Activated CD8-positive, alpha-beta T cell treated with anti-CD3 and anti-CD28 coated beads, Interleukin-2, amount 10 ng/mL, durations not matched to agents 7 days and 5 days (primary cell): ENCODE measurements around the gene POLR1H. TPM values are rescaled to one million over a fixed set of nuclear protein-coding genes. Genes with fewer than 3 reads are reported as not detected.

ENCODE experiments used
- ATAC-seq: fragments of 150-1000 bp; cut with Tn5 transposase; one replicate; pipeline ENCODE4 v1.10.0; 2021; ENCODE audit warnings: moderate library complexity
- CTCF ChIA-PET: fragments of 350-600 bp; sonication (Branson Sonifier 250); formaldehyde crosslinking; loops from one replicate; lab custom pipeline; 2021; ENCODE audit warnings: antibody characterized with exemption; lab: Charles Lee
- POLR2A ChIA-PET: fragments of 350-600 bp; sonication (Branson Sonifier 250); formaldehyde crosslinking; loops from one replicate; lab custom pipeline; 2021; ENCODE audit warnings: antibody characterized with exemption; lab: Charles Lee
- DNase-seq: peaks from one replicate; pipeline ENCODE4 v3.0.0-alpha.2; 2020
- H3K27ac Mint-ChIP-seq: one replicate; pipeline ENCODE4 v1.8.0; 2021; ENCODE audit warnings: mild to moderate bottlenecking, mixed read lengths
- H3K27me3 Mint-ChIP-seq: one replicate; pipeline ENCODE4 v1.8.0; 2021; ENCODE audit warnings: low read depth, mixed read lengths
- H3K36me3 Mint-ChIP-seq: one replicate; pipeline ENCODE4 v1.8.0; 2021; ENCODE audit warnings: low read depth, mixed read lengths
- H3K4me1 Mint-ChIP-seq: one replicate; pipeline ENCODE4 v1.8.0; 2021; ENCODE audit warnings: low read depth, mixed read lengths
- H3K4me3 Mint-ChIP-seq: one replicate; pipeline ENCODE4 v1.8.0; 2021; ENCODE audit warnings: mild to moderate bottlenecking, mixed read lengths
- H3K9me3 Mint-ChIP-seq: one replicate; pipeline ENCODE4 v1.8.0; 2022; ENCODE audit warnings: mixed read lengths; ENCODE audit not compliant: insufficient read depth
- total RNA-seq, 2 experiments: library from RNA; stranded (reverse); gene quantifications; one replicate each; pipeline ENCODE4 v1.2.3, GENCODE V29; 2021

The POLR1H gene
- total RNA-seq, 2 experiments from 2014 or later: 52.3 to 60.4 TPM

DNA sequence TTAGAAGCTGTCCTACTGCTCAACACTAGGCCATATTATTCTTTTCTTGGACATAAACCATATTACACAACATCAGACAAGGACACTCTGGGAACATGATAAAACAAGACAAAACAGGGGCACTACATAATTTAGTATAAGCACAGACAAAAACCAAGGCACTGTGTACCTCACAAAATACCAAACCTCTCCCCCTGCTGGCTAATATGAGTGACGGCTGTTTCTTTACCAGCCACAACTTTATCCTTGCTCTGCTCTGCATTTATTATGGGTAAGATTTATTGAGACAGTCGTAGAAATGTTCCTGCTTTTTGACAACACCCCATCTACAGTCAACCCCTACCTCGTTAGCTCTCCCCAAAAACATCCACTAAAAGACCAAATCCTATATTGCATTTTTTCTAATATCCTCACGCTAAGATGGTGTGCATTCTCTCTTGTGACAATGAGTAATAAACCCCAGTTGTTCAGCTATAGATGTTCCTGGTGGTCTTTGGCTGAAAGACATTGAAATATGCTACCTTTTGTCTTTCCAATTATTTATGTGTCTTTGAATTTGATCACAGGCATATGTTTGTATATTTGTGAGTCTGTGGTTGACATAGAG is 23.8 kb upstream of the POLR1H start:
- DNase-seq (no peak), ATAC-seq (peak; percentile 69)
- Mint-ChIP-seq H3K27ac (no peak overlapping the region), H3K4me1 (peaks cover 12% of the 10 kb centered on the region), H3K36me3 (peaks cover 19% of the 10 kb centered on the region), H3K27me3 (no peaks in the 10 kb centered on the region), H3K9me3 (no peaks in the 10 kb centered on the region), H3K4me3 (no peak overlapping the region)
- ChIA-PET CTCF (interaction anchor here (0.6 to 1.4 kb wide), 7 partner anchors 13 to 398 kb away, joined by 3 to 7 read pairs (median 3); no protein-coding TSS in a partner anchor), POLR2A (interaction anchor here (1.3 kb wide), 1 partner anchor 24 kb away, joined by 5 read pairs; the partner anchor contains the start of gene POLR1H)

DNA sequence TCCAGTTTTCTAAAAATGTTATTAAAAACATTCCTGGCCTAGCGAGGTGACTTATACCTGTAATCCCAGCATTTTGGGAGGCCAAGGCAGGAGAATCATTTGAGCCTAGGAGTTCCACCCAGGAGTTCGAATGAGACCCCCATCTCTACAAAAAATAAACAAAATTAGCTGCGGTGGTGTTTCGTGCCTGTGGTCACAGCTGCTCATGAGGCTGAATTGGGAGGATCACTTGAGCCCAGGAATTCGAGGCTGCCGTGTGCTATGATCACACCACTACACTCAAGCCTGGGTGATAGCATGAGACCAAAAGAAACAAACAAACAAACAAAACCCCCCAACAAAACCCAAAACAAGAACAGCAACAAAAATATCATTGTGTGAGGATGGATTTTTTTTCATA is 19.8 kb upstream of the POLR1H start:
- ATAC-seq (no peak), DNase-seq (no peak)
- peaks cover 7% of the 10 kb centered on the region for H3K36me3 Mint-ChIP-seq
- ChIA-PET POLR2A (no interaction called here), CTCF (interaction anchor here (0.7 to 1.2 kb wide), 3 partner anchors 19 to 391 kb away, joined by 3 read pairs; no protein-coding TSS in a partner anchor)
- H3K27me3 Mint-ChIP-seq: no peaks in the 10 kb centered on the region
- peaks cover 13% of the 10 kb centered on the region for H3K4me1 Mint-ChIP-seq
- no peaks in the 10 kb centered on the region for H3K9me3 Mint-ChIP-seq
- no peak overlapping the region for H3K4me3 Mint-ChIP-seq
- no peak overlapping the region for H3K27ac Mint-ChIP-seq

DNA sequence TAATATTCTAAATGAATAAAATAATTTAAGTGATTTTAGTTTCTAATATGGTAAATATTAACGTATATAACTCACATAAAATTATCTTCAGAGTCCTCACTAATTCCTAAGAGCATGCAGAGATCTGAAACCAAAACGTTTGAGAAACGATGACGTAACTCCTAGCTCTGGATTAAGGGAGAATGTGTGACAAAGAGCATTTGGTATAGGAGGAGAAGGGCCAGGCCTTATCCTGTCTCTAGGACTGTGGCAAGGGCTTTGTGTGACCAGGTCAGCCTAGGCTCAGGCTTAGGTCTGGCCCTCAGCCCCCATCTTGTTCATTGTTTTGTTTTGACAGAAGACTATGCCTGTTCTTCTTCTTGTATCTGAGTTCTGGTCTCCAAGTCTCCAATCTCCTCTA is 19.2 kb upstream of the POLR1H start:
- CTCF ChIA-PET: interaction anchor here (1.2 kb wide), 1 partner anchor 19 kb away, joined by 3 read pairs; no protein-coding TSS in a partner anchor
- Mint-ChIP-seq H3K27ac (no peak overlapping the region), H3K27me3 (no peaks in the 10 kb centered on the region), H3K36me3 (peaks cover 10% of the 10 kb centered on the region), H3K9me3 (peaks cover under 1% of the 10 kb centered on the region), H3K4me1 (peaks cover 14% of the 10 kb centered on the region), H3K4me3 (no peak overlapping the region)
- ATAC-seq: no peak
- POLR2A ChIA-PET: no interaction called here
- DNase-seq: no peak

DNA sequence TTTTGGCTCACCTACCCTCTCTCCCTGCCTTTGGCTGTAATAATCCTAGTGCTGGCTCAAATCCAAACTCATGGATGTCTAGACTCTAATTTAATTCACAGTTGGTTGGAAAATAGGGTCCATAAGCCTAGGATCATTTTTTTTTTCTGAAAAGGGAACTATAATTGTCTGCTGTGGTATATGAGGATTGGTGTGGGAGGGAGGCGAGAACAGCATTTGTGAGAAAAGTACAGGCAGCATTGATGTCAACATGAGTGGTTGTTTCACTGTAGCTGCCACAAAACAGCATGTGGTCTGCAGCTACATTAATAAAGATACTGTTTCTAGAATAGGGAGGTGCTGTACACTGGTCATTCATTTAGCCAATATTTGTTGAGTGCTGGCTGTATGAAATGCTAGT is 18.6 kb upstream of the POLR1H start:
- Mint-ChIP-seq H3K4me3 (no peak overlapping the region), H3K4me1 (peaks cover 17% of the 10 kb centered on the region), H3K27ac (no peak overlapping the region), H3K27me3 (no peaks in the 10 kb centered on the region), H3K9me3 (peaks cover 7% of the 10 kb centered on the region), H3K36me3 (peaks cover 16% of the 10 kb centered on the region)
- CTCF ChIA-PET: no interaction called here
- DNase-seq (no peak), ATAC-seq (no peak)
- POLR2A ChIA-PET: interaction anchor here (1.0 kb wide), 1 partner anchor 94 kb away, joined by 3 read pairs; no protein-coding TSS in a partner anchor

DNA sequence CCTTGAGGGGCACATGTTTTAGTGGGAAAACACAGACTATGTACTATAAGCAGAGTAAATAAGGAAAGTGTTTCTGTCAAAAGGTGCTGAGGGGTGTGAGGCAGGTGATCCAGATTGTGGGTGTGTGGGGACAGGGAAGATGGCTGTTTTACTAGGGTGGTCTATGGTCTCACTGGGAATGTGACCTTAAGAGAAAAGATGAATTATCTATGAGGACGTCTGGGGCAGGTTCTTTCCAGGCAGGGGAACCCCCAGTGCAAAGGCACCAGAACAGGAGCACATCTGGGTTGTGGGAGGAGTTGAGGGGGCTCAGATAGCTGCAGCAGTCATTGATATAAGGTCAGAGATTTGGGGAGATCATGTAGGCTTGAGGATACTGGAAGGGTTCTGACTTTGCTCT is 18.2 kb upstream of the POLR1H start:
- ChIA-PET CTCF (no interaction called here), POLR2A (interaction anchor here (1.0 kb wide), 1 partner anchor 94 kb away, joined by 3 read pairs; no protein-coding TSS in a partner anchor)
- Mint-ChIP-seq H3K36me3 (peaks cover 17% of the 10 kb centered on the region), H3K9me3 (peaks cover 9% of the 10 kb centered on the region), H3K27me3 (no peaks in the 10 kb centered on the region), H3K4me3 (no peak overlapping the region), H3K4me1 (peaks cover 18% of the 10 kb centered on the region), H3K27ac (no peak overlapping the region)
- ATAC-seq (no peak), DNase-seq (no peak)

DNA sequence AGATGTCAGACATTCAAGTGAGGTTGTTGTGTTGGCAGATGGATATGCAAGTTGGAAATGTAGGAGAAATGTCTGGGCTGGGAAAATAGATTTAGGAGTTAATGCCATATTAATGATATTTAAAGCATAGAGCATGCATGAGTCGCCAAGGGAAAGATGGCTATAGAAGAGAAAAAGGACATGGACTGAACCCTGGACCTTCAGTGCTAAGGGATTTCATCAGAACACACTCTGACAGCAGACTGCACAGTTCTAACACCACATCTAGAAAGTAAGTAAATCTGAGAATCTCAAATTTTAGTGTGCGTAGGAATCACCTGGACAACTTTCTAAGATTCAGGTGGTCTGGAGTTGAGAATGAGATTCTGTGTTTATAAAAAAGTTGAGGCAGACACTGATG is 17.3 kb upstream of the POLR1H start:
- DNase-seq: no peak
- Mint-ChIP-seq H3K36me3 (peaks cover 22% of the 10 kb centered on the region), H3K27ac (no peak overlapping the region), H3K4me1 (peaks cover 18% of the 10 kb centered on the region), H3K9me3 (peaks cover 9% of the 10 kb centered on the region), H3K4me3 (no peak overlapping the region), H3K27me3 (no peaks in the 10 kb centered on the region)
- ATAC-seq: no peak
- ChIA-PET POLR2A (interaction anchor here (1.1 kb wide), 1 partner anchor 17 kb away, joined by 4 read pairs; no protein-coding TSS in a partner anchor), CTCF (no interaction called here)

DNA sequence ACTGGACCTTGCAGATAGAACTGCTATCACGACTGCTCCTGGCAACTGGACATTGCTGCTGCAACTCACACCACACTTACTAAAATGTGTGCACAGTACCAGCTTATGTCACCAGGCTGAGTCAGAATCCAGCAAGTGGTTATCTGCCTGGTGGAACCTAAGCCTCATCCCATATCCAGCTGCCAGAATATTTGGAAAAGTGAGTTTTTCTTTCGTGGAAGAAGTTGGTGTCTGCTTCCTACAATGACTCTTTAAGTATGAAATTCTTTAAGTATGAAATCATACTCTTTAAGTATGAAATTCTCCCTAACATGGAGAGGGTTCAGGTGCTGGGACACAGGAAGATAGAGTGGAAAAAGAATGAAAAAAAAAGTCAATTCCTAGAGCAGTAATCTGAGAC is 16.4 kb upstream of the POLR1H start:
- no peak overlapping the region for H3K4me3 Mint-ChIP-seq
- POLR2A ChIA-PET: interaction anchor here (1.1 kb wide), 1 partner anchor 16 kb away, joined by 4 read pairs; no protein-coding TSS in a partner anchor
- H3K27me3 Mint-ChIP-seq: no peaks in the 10 kb centered on the region
- peaks cover 24% of the 10 kb centered on the region for H3K36me3 Mint-ChIP-seq
- H3K27ac Mint-ChIP-seq: no peak overlapping the region
- CTCF ChIA-PET: interaction anchor here (0.7 to 1.5 kb wide), 2 partner anchors 52 to 87 kb away, joined by 3 to 6 read pairs; no protein-coding TSS in a partner anchor
- H3K4me1 Mint-ChIP-seq: peaks cover 18% of the 10 kb centered on the region
- ATAC-seq: no peak
- H3K9me3 Mint-ChIP-seq: peaks cover 9% of the 10 kb centered on the region
- DNase-seq: no peak

DNA sequence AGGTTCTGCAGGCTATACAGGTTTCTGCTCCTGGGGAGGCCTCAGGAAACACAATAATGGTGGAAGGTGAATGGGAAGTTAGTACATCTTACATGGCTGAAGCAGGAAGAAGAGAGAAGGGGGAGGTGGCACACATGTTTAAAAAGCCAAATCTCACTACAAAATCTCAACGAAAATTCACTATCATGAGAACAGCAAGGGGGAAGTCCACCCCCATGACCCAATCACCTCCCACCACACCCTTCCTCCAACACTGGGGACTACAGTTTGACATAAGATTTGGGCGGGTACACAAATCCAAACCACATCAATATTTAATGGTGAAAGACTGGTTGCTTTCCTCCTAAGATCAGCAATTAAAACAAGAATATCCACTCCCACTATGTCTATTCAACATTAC is 13.8 kb upstream of the POLR1H start:
- H3K4me1 Mint-ChIP-seq: peaks cover 18% of the 10 kb centered on the region
- no peaks in the 10 kb centered on the region for H3K27me3 Mint-ChIP-seq
- H3K36me3 Mint-ChIP-seq: peaks cover 26% of the 10 kb centered on the region
- DNase-seq: no peak
- H3K9me3 Mint-ChIP-seq: peaks cover 9% of the 10 kb centered on the region
- no peak overlapping the region for H3K4me3 Mint-ChIP-seq
- CTCF ChIA-PET: interaction anchor here (1.1 to 1.3 kb wide), 2 partner anchors 23 to 56 kb away, joined by 3 to 4 read pairs; no protein-coding TSS in a partner anchor
- no peak for ATAC-seq
- POLR2A ChIA-PET: interaction anchor here (2.1 kb wide), 1 partner anchor 14 kb away, joined by 10 read pairs; the partner anchor contains the start of gene POLR1H
- H3K27ac Mint-ChIP-seq: peak overlapping the region; percentile 78

DNA sequence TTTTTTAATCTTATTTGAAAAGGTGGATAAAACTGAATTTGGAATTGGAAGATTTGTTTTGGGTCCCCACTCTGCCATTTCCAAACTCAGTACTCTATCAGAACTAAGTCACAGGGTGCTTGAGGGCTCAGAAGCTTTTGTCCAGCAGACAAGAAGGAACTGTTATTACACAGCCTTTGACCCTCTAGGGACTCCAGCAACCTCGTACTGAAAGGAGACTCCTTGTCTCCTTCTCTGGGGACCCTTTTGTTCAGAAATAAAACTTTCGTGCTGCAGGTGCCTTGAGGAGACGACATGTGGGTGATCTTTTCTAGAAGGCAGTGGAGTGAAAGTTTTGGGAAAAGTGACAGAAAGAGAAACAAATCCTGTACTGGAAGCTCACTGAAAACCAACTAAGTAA is 7.4 kb upstream of the POLR1H start:
- Mint-ChIP-seq H3K27me3 (no peaks in the 10 kb centered on the region), H3K27ac (no peak overlapping the region), H3K36me3 (peaks cover 40% of the 10 kb centered on the region), H3K4me1 (no peaks in the 10 kb centered on the region), H3K4me3 (no peak overlapping the region), H3K9me3 (no peaks in the 10 kb centered on the region)
- ATAC-seq (no peak), DNase-seq (no peak)
- ChIA-PET POLR2A (interaction anchor here (1.4 kb wide), 1 partner anchor 13 kb away, joined by 4 read pairs; the partner anchor contains the start of gene PPP1R11), CTCF (no interaction called here)

DNA sequence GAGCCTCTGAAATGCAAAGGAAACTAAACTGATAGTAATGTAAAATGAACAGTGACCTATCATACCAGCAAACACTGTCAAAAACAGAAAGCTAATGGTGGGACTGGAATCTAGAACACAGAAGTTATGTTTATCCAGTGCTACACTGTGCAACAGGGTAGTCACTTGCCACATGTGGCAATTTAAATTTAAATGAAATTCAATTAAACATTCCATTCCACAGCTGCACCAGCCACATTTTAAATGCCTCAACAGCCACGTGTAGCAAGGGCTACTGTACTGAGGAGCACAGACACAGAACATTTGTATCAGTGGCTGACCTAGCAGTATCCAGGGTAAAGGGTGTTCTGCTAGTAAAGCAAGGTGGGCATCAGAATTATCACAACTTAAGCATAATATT is 5.6 kb upstream of the POLR1H start:
- no peak overlapping the region for H3K27ac Mint-ChIP-seq
- DNase-seq: no peak
- H3K4me3 Mint-ChIP-seq: no peak overlapping the region
- H3K4me1 Mint-ChIP-seq: peaks cover 14% of the 10 kb centered on the region
- ATAC-seq: no peak
- H3K9me3 Mint-ChIP-seq: no peaks in the 10 kb centered on the region
- no peaks in the 10 kb centered on the region for H3K27me3 Mint-ChIP-seq
- ChIA-PET CTCF (interaction anchor here (1.2 kb wide), 1 partner anchor 48 kb away, joined by 3 read pairs; no protein-coding TSS in a partner anchor), POLR2A (no interaction called here)
- peaks cover 37% of the 10 kb centered on the region for H3K36me3 Mint-ChIP-seq

DNA sequence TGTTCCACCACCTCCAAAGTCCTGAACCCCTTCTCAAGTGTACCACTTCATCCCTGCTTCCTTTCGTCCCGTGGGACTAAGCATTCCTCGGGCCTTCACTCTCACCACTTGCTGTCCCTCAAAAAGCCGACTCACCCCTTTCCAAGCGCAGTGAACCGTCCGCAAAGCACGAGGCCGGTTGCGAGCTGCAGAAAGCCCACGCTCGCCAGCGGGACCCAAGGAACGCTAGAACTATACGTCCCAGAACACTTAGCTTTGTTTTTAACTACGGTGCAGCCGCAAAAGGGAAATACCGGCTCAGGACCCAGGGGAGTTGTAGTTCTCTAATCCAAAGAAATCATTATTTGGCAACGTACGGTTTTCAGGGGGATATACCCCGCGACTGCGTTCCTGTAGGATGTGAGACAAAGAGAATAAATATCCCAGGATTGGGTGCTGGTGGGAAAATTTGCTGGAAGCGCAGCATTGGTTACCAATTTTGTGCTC is 416 bp upstream of the POLR1H start:
- DNase-seq (no peak), ATAC-seq (peak; percentile 21)
- H3K27ac Mint-ChIP-seq: peak overlapping the region; percentile 99
- ChIA-PET CTCF (interaction anchor here (0.9 to 4.7 kb wide), 9 partner anchors 17 to 407 kb away, joined by 3 to 19 read pairs (median 6); no protein-coding TSS in a partner anchor), POLR2A (interaction anchor here (0.7 to 2.2 kb wide), 15 partner anchors 8 to 1329 kb away, joined by 3 to 16 read pairs (median 6); partner anchors contain the start of gene TRIM26)
- no peaks in the 10 kb centered on the region for H3K9me3 Mint-ChIP-seq
- H3K36me3 Mint-ChIP-seq: peaks cover 57% of the 10 kb centered on the region
- H3K4me3 Mint-ChIP-seq: peak overlapping the region; percentile 98
- H3K27me3 Mint-ChIP-seq: no peaks in the 10 kb centered on the region
- peaks cover 41% of the 10 kb centered on the region for H3K4me1 Mint-ChIP-seq
